Adrenal gland (tissue), 12 donors: Measurements from ENCODE around the gene WDR70. TPM values are rescaled to one million over a fixed set of nuclear protein-coding genes. Genes with fewer than 3 reads are reported as not detected.

Experiments
- DNase-seq, 7 donors: peaks; one replicate each; pipeline ENCODE4 v3.0.0-alpha.2; 2019 to 2020
- H3K27ac ChIP-seq, 5 donors: fragments of 200-600 bp; sonication (generic) in 4 of 5; 1 replicate in 3 of 5; 2 replicates in 2 of 5; pipeline versions ENCODE4 v1.5.1 to v1.8.0; 2016 to 2020; ENCODE audit warnings: mild to moderate bottlenecking in 1 of 5
- H3K27me3 ChIP-seq: fragments of 200-600 bp; 2 replicates; pipeline ENCODE4 v1.8.0; 2021
- H3K36me3 ChIP-seq, 2 donors: fragments of 200-600 bp; replicated peaks in 1 of 2; 1 replicate in 1 of 2; 2 replicates in 1 of 2; pipeline versions ENCODE4 v1.5.1 to v1.8.0; 2018 to 2022
- H3K4me1 ChIP-seq, 2 donors: fragments of 200-600 bp; replicated peaks in 1 of 2; 1 replicate in 1 of 2; 2 replicates in 1 of 2; pipeline versions ENCODE4 v1.5.1 to v1.8.0; 2018 to 2021
- H3K4me3 ChIP-seq, 4 donors: fragments of 200-600 bp; sonication (generic) in 3 of 4; one replicate each; pipeline ENCODE4 v1.5.1; 2016 to 2018
- H3K9me3 ChIP-seq, 3 donors: fragments of 200-600 bp; sonication (generic) in 1 of 3; replicated peaks in 1 of 3; 1 replicate in 2 of 3; 2 replicates in 1 of 3; pipeline versions ENCODE4 v1.5.1 to v1.8.0; 2016 to 2021
- POLR2A ChIP-seq, 2 donors: fragments of 450-650 bp; IDR thresholded peaks; one replicate each; pipeline ENCODE4 v1.6.1; 2017; ENCODE audit warnings: antibody characterized with exemption in 2 of 2, mild to moderate bottlenecking in 2 of 2, moderate library complexity in 1 of 2
- WGBS, 4 donors: extraction: QIAGEN DNeasy Blood & Tissue Kit in 2 of 4; methylation state at CpG; one replicate each; pipeline versions ENCODE4 v1.1.5 to v1.1.7; 2013 to 2017; 5-methylcytosine and 5-hydroxymethylcytosine counted together
- intact Hi-C, 2 donors: fragments of 100-400 bp; cut with DNase I; formaldehyde crosslinking; loops; one replicate each; pipeline versions ENCODE4 v1.14.1 to v1.15.0; 2022 to 2023
- polyA plus RNA-seq, 3 donors: library from polyadenylated mRNA; stranded (reverse); fragments of 200-250 nt in 2 of 3; fragments of 350-450 nt in 1 of 3; fragmentation: Illumina TruSeq in 1 of 3; extraction: RNeasy Lipid Tissue Mini Kit (QIAGEN cat#74804) in 1 of 3; gene quantifications; one replicate each; pipeline ENCODE4 v1.2.3, GENCODE V29; 2013 to 2014
- total RNA-seq, 9 donors: library from RNA; depleted of rRNA in 4 of 9; stranded (reverse); fragments of >200 nt in 4 of 9; fragments of 120-200 nt in 1 of 9; fragmentation: NEBNext Ultra II Directional in 1 of 9; extraction: Animal tissue kit (Norgen Biotek cat#: 25700) in 1 of 9; gene quantifications; one replicate each; pipeline versions ENCODE4 v1.1.0 to v1.2.4, GENCODE V29; 2013 to 2023
- TF ChIP-seq, protein P1 (sequence below), 6 experiments: fragments of 450-650 bp in 4 of 6; fragments of 200-600 bp in 2 of 6; sonication (generic) in 1 of 6; IDR thresholded peaks; 1 replicate in 5 of 6; 2 replicates in 1 of 6; pipeline versions ENCODE4 v1.5.1 to v1.8.0; 2016 to 2021; ENCODE audit warnings: antibody characterized with exemption in 6 of 6, mild to moderate bottlenecking in 2 of 6, moderate library complexity in 1 of 6
- donor health status: healthy with polysubstance abuse.
- donor health status: Bipolar disorder and iron deficiency.
- donor health status: DM: yes; HTN: yes; CAD: no.
- donor health status: DM: no; HTN: no; CAD: no.
- donor health status: DM: no; HTN: no; CAD: no.
- donor health status: DM: yes; HTN: yes; CAD: no.

Gene WDR70
- total and polyA plus RNA-seq, 12 donors: 9.2 to 42.6 (median 28.4) TPM

- TF ChIP-seq POLR2A (IDR thresholded peaks at IDR 0.05): no peak
- TF ChIP-seq, protein P1, sequence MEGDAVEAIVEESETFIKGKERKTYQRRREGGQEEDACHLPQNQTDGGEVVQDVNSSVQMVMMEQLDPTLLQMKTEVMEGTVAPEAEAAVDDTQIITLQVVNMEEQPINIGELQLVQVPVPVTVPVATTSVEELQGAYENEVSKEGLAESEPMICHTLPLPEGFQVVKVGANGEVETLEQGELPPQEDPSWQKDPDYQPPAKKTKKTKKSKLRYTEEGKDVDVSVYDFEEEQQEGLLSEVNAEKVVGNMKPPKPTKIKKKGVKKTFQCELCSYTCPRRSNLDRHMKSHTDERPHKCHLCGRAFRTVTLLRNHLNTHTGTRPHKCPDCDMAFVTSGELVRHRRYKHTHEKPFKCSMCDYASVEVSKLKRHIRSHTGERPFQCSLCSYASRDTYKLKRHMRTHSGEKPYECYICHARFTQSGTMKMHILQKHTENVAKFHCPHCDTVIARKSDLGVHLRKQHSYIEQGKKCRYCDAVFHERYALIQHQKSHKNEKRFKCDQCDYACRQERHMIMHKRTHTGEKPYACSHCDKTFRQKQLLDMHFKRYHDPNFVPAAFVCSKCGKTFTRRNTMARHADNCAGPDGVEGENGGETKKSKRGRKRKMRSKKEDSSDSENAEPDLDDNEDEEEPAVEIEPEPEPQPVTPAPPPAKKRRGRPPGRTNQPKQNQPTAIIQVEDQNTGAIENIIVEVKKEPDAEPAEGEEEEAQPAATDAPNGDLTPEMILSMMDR (IDR thresholded peaks at IDR 0.05): no peak
- intact Hi-C loops: no loop called here
- no peak overlapping the region for H3K27ac ChIP-seq
- H3K36me3 ChIP-seq: no peaks in the 10 kb centered on the region
- 85 to 94% (median 91%) methylated on average over 8 of the region's 8 CpGs for WGBS, 4 donors
- H3K4me1 ChIP-seq: no peaks in the 10 kb centered on the region
- no peak overlapping the region for H3K4me3 ChIP-seq
- no peaks in the 10 kb centered on the region for H3K27me3 ChIP-seq
- no peaks in the 10 kb centered on the region for H3K9me3 ChIP-seq
- no peak for DNase-seq
These were observed 45.3 kb downstream of the WDR70 start for GRCh38 chr5:37424441-37424840.

- H3K36me3 ChIP-seq: no peaks in the 10 kb centered on the region
- intact Hi-C loops: no loop called here
- H3K27ac ChIP-seq: no peak overlapping the region
- DNase-seq: no peak
- H3K27me3 ChIP-seq: no peaks in the 10 kb centered on the region
- TF ChIP-seq POLR2A (IDR thresholded peaks at IDR 0.05): no peak
- TF ChIP-seq, protein P1 (IDR thresholded peaks at IDR 0.05): no peak
- 81 to 100% (median 89%) methylated on average over 1 of the region's 1 CpG for WGBS, 4 donors
- no peak overlapping the region for H3K4me3 ChIP-seq
- H3K9me3 ChIP-seq: no peaks in the 10 kb centered on the region
- no peaks in the 10 kb centered on the region for H3K4me1 ChIP-seq
These were observed 48.9 kb downstream of the WDR70 start for GRCh38 chr5:37428044-37428443.

- H3K9me3 ChIP-seq: no peaks in the 10 kb centered on the region
- H3K27me3 ChIP-seq: no peaks in the 10 kb centered on the region
- TF ChIP-seq, protein P1 (IDR thresholded peaks at IDR 0.05): no peak
- TF ChIP-seq POLR2A (IDR thresholded peaks at IDR 0.05): no peak
- intact Hi-C loops: no loop called here
- H3K36me3 ChIP-seq: no peaks in the 10 kb centered on the region
- H3K4me3 ChIP-seq: no peak overlapping the region
- no peak for DNase-seq
- peaks cover 0 to 8% of the 10 kb centered on the region in 2 donors for H3K4me1 ChIP-seq
- no peak overlapping the region for H3K27ac ChIP-seq
These were observed 56.1 kb downstream of the WDR70 start for GRCh38 chr5:37435261-37435660.

DNA sequence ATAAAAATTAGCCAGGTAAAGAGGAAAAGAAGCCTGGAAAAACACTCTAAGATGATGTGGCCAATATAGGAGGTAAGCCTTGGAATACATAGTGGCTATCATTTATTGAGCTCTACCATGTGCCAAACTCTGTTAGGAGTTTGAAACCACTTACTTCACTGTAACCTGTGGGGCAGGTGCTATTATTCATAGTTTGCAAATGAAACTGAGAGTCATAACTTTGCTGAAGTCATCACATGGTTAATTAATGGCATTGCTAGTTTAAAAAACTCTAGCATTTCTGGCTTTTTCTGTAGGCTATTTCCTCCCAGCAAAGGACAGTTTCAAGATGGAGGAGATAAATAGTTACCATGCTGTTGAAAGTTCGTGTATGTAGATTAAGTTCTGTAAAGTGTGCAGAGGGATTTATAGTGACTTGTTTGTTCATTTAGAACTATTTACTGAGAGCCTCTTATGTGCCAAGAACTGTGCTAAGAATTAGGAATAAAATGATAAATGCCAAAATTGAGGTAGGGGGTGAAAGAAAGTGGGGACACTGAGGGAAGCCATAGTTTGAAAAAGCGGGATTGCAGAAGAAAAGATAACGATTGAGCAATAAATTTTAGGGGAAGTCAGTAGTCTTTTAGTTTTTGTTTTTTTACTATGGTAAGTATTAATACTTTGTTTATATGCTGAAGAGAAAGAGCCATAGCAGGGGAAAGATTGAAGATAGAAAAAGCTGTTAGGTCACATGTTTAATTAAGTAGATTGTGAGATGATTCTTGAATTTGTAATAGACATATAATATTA is 57.2 kb downstream of the WDR70 start:
- 87 to 92% (median 91%) methylated on average over 3 of the region's 3 CpGs for WGBS, 4 donors
- no peaks in the 10 kb centered on the region for H3K36me3 ChIP-seq
- peaks cover 0 to 8% of the 10 kb centered on the region in 2 donors for H3K4me1 ChIP-seq
- no peak for DNase-seq
- H3K9me3 ChIP-seq: no peaks in the 10 kb centered on the region
- no peak for TF ChIP-seq POLR2A (IDR thresholded peaks at IDR 0.05)
- TF ChIP-seq, protein P1 (IDR thresholded peaks at IDR 0.05): no peak
- intact Hi-C loops: no loop called here
- H3K4me3 ChIP-seq: no peak overlapping the region
- H3K27me3 ChIP-seq: no peaks in the 10 kb centered on the region
- no peak overlapping the region for H3K27ac ChIP-seq
